Transverse colon (tissue), 3 donors: Measurements from ENCODE around the gene RSPH10B2.
"Not testable (repeated sequence)": the region's sequence is repeated elsewhere in the genome, so short reads cannot be mapped to it uniquely, and the experiment has no call there.

Experiments
- EP300 ChIP-seq: sonication (generic); formaldehyde crosslinking; IDR thresholded peaks from one replicate; pipeline ENCODE4 v1.6.1; 2017; ENCODE audit warnings: antibody characterized with exemption, low read depth
- POLR2A ChIP-seq: fragments of 450-650 bp; IDR thresholded peaks from one replicate; pipeline ENCODE4 v1.6.1; 2016; ENCODE audit warnings: antibody characterized with exemption, mild to moderate bottlenecking, moderate library complexity
- TF ChIP-seq, protein P1 (sequence below), 5 experiments: fragments of 200-600 bp in 3 of 5; fragments of 450-650 bp in 2 of 5; sonication (generic) in 3 of 5; IDR thresholded peaks; 1 replicate in 2 of 5; 2 replicates in 3 of 5; pipeline ENCODE4 v1.5.1; 2016 to 2017; ENCODE audit warnings: antibody characterized with exemption in 5 of 5, inconsistent platforms in 3 of 5, mild to moderate bottlenecking in 2 of 5, moderate library complexity in 1 of 5

DNA sequence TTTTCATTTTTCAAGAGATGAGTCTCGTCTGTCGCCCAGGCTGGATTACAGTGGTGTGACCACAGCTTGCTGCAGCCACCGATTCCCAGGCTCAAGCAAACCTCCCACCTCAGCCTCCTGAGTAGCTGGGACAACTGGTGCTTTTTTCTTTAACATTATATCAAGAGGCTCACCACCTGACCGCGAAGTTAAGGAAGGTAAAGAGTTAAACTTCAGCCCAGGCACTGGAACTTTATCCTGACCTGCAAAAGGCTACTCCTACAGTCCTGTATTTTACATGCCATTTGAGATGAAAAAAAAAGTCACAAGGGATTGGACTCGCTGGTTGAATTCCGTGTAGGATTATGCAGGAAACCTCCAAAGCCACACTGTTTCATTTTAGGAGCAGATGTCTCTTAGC is 61.6 kb downstream of the RSPH10B2 start:
- not testable (repeated sequence) for TF ChIP-seq EP300, POLR2A
- TF ChIP-seq, protein P1, sequence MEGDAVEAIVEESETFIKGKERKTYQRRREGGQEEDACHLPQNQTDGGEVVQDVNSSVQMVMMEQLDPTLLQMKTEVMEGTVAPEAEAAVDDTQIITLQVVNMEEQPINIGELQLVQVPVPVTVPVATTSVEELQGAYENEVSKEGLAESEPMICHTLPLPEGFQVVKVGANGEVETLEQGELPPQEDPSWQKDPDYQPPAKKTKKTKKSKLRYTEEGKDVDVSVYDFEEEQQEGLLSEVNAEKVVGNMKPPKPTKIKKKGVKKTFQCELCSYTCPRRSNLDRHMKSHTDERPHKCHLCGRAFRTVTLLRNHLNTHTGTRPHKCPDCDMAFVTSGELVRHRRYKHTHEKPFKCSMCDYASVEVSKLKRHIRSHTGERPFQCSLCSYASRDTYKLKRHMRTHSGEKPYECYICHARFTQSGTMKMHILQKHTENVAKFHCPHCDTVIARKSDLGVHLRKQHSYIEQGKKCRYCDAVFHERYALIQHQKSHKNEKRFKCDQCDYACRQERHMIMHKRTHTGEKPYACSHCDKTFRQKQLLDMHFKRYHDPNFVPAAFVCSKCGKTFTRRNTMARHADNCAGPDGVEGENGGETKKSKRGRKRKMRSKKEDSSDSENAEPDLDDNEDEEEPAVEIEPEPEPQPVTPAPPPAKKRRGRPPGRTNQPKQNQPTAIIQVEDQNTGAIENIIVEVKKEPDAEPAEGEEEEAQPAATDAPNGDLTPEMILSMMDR (IDR thresholded peaks at IDR 0.05) = not testable (repeated sequence)
